HepG2 (cell line): ENCODE results near the gene COMMD7. TPM values are rescaled to one million over a fixed set of nuclear protein-coding genes. Genes with fewer than 3 reads are reported as not detected.

Experiments
- EEA1 ChIP-seq: sonication (generic); formaldehyde crosslinking; IDR thresholded peaks from 2 replicates; pipeline ENCODE4 v1.5.1; 2020; ENCODE audit warnings: mild to moderate bottlenecking, missing genetic modification reagents, borderline replicate concordance
- GPN1 ChIP-seq: sonication (generic); formaldehyde crosslinking; IDR thresholded peaks from 2 replicates; pipeline ENCODE4 v1.5.1; 2020; ENCODE audit warnings: missing genetic modification reagents, borderline replicate concordance
- HNRNPL ChIP-seq: fragments of 200-400 bp; formaldehyde crosslinking; IDR thresholded peaks from 2 replicates; pipeline ENCODE4 v1.6.1; 2017; ENCODE audit warnings: mild to moderate bottlenecking, low read depth, low read length
- MTF1 ChIP-seq: sonication (generic); formaldehyde crosslinking; IDR thresholded peaks from 2 replicates; pipeline ENCODE4 v1.5.0; 2020; ENCODE audit warnings: missing genetic modification reagents
- NR2F1 ChIP-seq, 2 experiments: fragments of 450-650 bp in 1 of 2; formaldehyde crosslinking in 1 of 2; IDR thresholded peaks; 2 replicates each; pipeline versions ENCODE4 v1.5.0 to v1.6.1; 2016 to 2020; ENCODE audit warnings: mild to moderate bottlenecking in 1 of 2, missing compliant biosample characterization in 1 of 2, missing genetic modification reagents in 1 of 2, moderate library complexity in 1 of 2
- SRSF4 ChIP-seq: fragments of 200-400 bp; formaldehyde crosslinking; IDR thresholded peaks from one replicate; pipeline ENCODE4 v1.6.1; 2018; ENCODE audit warnings: mild to moderate bottlenecking, low read depth, low read length, moderate library complexity; ENCODE audit not compliant: poor library complexity, severe bottlenecking
- ZIK1 ChIP-seq: sonication (generic); formaldehyde crosslinking; IDR thresholded peaks from 2 replicates; pipeline ENCODE4 v1.5.0; 2020; ENCODE audit warnings: mild to moderate bottlenecking, low read depth, missing genetic modification reagents, borderline replicate concordance
- ZNF326 ChIP-seq: sonication (generic); formaldehyde crosslinking; IDR thresholded peaks from 2 replicates; pipeline ENCODE4 v1.4.0; 2020; ENCODE audit warnings: missing genetic modification reagents, borderline replicate concordance
- ZNF367 ChIP-seq: sonication (generic); formaldehyde crosslinking; IDR thresholded peaks from 2 replicates; pipeline ENCODE4 v1.4.0; 2020; ENCODE audit warnings: missing genetic modification reagents, borderline replicate concordance
- ZNF564 ChIP-seq: sonication (generic); formaldehyde crosslinking; IDR thresholded peaks from 2 replicates; pipeline ENCODE4 v1.8.1; 2023; ENCODE audit warnings: mild to moderate bottlenecking, missing genetic modification reagents
- ZNF644 ChIP-seq: IDR thresholded peaks from 2 replicates; pipeline ENCODE4 v1.6.1; 2016; ENCODE audit warnings: low read depth
- ZNF772 ChIP-seq: sonication (generic); formaldehyde crosslinking; IDR thresholded peaks from 2 replicates; pipeline ENCODE4 v1.5.0; 2020; ENCODE audit warnings: mild to moderate bottlenecking, missing genetic modification reagents
- ZNF83 ChIP-seq: sonication (generic); formaldehyde crosslinking; IDR thresholded peaks from 2 replicates; pipeline ENCODE4 v1.4.0; 2020; ENCODE audit warnings: missing genetic modification reagents, mild to moderate bottlenecking, borderline replicate concordance
- polyA plus RNA-seq, 8 experiments: library from polyadenylated mRNA; depleted of rRNA in 3 of 8; stranded (reverse) in 7 of 8; unstranded in 1 of 8; fragments of >200 nt; fragmentation: Illumina TruSeq in 4 of 8; extraction: Trizol in 4 of 8; gene quantifications; 2 replicates each; pipeline versions ENCODE4 v1.2.1 to v1.2.3, GENCODE V29; 2011 to 2016; ENCODE audit warnings: low read depth in 4 of 8, missing spikeins in 1 of 8, mixed read lengths in 1 of 8; ENCODE audit not compliant: insufficient read depth in 1 of 8
- total RNA-seq, 5 experiments: library from RNA; depleted of rRNA; stranded (reverse); fragments of >200 nt; fragmentation: Illumina TruSeq; extraction: Trizol; gene quantifications; 2 replicates each; pipeline ENCODE4 v1.2.3, GENCODE V29; 2016; ENCODE audit warnings: low read depth in 1 of 5
- TF ChIP-seq, protein P1 (sequence below): sonication (generic); formaldehyde crosslinking; IDR thresholded peaks from 2 replicates; pipeline ENCODE4 v1.4.0; 2020; ENCODE audit warnings: mild to moderate bottlenecking, missing genetic modification reagents
- TF ChIP-seq, protein P2 (sequence below): sonication (generic); formaldehyde crosslinking; IDR thresholded peaks from 2 replicates; pipeline ENCODE4 v1.5.0; 2020; ENCODE audit warnings: missing genetic modification reagents, mild to moderate bottlenecking, borderline replicate concordance
- TF ChIP-seq, protein P3 (sequence below): sonication (generic); formaldehyde crosslinking; IDR thresholded peaks from 2 replicates; pipeline ENCODE4 v1.4.0; 2020; ENCODE audit warnings: missing genetic modification reagents, borderline replicate concordance

COMMD7 gene
- total and polyA plus RNA-seq, 2 of the 13 experiments (the other 11 are each of a cell fraction or from before 2014, with no cell fraction given) = 42.1 to 53.3 TPM

DNA sequence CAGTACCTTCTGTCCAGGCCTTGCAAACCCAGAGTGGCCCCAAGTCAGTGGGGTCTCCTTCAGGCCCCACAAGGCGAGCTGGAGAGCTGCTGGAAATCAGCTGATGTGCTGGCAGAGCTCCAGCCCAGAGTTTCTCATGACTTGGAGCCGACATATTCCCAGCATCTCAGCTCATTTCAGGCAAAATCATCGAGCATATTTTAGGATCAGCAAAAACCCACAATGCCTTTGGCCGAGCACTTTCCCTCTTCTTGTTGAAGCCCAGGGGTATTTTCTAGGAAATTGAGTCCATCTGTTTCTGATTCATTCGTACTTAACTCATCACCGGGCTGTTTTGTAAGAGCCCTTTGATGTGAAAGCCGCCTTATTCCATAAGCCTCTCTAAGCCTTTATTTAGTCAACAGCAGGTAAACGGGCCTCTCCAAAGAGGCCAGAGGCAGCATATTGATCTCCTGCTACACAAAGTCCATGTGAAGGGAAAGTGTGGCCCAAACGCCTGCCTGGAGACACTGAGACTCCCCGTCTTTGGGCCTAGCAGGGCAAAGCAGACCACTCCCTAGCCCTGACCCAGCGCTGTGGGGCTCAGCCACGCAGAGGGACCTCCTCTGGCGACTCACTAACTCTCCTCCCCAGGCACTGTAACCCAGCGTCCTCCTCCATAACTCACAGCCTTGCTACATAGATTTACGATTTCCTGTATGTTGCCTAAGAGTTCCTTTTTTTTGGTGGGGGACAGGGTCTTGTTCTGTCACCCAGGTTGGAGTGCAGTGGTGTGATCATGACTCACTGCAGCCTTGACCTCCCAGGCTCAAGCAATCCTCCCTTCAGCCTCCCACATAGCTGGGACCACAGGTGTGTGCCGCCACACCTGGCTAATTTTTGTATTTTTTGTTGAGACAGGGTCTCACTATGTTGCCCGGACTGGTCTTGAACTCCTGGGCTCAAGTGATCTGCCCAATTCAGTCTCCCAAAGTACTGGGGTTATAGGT, 57.4 kb downstream of the COMMD7 start (continued):
- TF ChIP-seq ZNF644 (CRISPR knock-in tag) (peak; percentile 84), GPN1 (CRISPR knock-in tag) (peak; percentile 15; the same call in 1 of the 2 replicates), EEA1 (CRISPR knock-in tag) (no peak), SRSF4 (no peak), ZNF772 (CRISPR knock-in tag) (peak; percentile 92), ZNF83 (CRISPR knock-in tag) (no peak; the same call in 1 of the 2 replicates), ZNF564 (CRISPR knock-in tag) (no peak; the same call in 1 of the 2 replicates), ZNF326 (CRISPR knock-in tag) (no peak), MTF1 (CRISPR knock-in tag) (peak; percentile 16; the same call in 1 of the 2 replicates), NR2F1 (CRISPR knock-in tag; IDR thresholded peaks at IDR 0.05) (peak; percentile 53 to 82; a peak in 3 of 4 replicates), ZIK1 (no peak; the same call in 1 of the 2 replicates), HNRNPL (no peak), ZNF367 (CRISPR knock-in tag) (no peak)
- TF ChIP-seq, protein P1, sequence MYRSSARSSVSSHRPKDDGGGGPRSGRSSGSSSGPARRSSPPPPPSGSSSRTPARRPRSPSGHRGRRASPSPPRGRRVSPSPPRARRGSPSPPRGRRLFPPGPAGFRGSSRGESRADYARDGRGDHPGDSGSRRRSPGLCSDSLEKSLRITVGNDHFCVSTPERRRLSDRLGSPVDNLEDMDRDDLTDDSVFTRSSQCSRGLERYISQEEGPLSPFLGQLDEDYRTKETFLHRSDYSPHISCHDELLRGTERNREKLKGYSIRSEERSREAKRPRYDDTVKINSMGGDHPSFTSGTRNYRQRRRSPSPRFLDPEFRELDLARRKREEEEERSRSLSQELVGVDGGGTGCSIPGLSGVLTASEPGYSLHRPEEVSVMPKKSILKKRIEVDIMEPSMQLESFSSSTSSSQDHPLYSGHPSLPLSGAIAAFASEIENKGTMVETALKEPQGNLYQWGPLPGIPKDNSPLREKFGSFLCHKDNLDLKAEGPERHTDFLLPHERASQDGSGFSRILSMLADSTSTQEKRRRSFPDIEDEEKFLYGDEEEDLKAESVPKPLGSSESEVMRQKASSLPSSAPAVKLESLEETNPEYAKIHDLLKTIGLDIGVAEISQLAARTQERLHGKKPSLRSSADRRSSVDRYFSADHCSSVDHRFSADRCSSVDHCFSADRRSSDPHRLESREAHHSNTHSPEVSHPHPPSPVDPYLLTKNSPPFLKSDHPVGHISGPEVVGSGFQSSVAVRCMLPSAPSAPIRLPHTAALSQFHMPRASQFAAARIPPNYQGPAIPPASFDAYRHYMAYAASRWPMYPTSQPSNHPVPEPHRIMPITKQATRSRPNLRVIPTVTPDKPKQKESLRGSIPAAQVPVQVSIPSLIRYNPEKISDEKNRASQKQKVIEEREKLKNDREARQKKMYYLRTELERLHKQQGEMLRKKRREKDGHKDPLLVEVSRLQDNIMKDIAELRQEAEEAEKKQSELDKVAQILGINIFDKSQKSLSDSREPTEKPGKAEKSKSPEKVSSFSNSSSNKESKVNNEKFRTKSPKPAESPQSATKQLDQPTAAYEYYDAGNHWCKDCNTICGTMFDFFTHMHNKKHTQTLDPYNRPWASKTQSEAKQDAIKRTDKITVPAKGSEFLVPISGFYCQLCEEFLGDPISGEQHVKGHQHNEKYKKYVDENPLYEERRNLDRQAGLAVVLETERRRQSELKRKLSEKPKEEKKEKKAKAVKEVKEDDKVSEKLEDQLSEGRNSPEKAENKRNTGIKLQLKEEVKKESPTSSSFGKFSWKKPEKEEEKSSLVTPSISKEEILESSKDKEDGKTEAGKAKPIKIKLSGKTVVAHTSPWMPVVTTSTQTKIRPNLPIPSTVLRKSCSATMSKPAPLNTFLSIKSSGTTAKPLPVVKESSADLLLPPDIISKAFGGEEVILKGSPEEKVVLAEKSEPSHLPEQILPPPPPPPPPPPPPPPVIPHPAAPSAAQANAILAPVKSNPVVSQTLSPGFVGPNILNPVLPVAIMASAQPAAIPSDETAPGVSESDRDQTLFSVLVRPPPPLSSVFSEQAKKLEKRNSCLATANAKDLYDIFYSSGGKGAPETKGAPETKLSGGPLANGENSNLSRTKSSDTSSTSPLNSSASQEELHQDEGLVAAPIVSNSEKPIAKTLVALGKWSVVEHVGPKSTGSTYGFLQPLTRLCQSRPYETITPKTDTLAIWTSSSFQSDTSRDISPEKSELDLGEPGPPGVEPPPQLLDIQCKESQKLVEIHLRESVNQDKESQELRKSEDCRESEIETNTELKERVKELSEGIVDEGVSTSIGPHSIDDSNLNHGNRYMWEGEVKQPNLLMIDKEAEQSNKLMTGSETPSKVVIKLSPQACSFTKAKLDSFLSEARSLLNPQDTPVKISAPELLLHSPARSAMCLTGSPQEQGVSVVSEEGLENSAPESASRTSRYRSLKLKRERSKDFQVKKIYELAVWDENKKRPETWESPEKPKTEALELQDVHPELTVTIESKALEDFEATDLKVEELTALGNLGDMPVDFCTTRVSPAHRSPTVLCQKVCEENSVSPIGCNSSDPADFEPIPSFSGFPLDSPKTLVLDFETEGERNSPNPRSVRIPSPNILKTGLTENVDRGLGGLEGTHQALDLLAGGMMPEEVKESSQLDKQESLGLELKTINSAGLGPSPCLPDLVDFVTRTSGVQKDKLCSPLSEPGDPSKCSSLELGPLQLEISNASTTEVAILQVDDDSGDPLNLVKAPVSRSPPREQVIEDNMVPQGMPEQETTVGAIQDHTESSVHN (CRISPR knock-in tag) = peak; percentile 91
- TF ChIP-seq, protein P2, sequence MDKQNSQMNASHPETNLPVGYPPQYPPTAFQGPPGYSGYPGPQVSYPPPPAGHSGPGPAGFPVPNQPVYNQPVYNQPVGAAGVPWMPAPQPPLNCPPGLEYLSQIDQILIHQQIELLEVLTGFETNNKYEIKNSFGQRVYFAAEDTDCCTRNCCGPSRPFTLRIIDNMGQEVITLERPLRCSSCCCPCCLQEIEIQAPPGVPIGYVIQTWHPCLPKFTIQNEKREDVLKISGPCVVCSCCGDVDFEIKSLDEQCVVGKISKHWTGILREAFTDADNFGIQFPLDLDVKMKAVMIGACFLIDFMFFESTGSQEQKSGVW = no peak
- TF ChIP-seq, protein P3, sequence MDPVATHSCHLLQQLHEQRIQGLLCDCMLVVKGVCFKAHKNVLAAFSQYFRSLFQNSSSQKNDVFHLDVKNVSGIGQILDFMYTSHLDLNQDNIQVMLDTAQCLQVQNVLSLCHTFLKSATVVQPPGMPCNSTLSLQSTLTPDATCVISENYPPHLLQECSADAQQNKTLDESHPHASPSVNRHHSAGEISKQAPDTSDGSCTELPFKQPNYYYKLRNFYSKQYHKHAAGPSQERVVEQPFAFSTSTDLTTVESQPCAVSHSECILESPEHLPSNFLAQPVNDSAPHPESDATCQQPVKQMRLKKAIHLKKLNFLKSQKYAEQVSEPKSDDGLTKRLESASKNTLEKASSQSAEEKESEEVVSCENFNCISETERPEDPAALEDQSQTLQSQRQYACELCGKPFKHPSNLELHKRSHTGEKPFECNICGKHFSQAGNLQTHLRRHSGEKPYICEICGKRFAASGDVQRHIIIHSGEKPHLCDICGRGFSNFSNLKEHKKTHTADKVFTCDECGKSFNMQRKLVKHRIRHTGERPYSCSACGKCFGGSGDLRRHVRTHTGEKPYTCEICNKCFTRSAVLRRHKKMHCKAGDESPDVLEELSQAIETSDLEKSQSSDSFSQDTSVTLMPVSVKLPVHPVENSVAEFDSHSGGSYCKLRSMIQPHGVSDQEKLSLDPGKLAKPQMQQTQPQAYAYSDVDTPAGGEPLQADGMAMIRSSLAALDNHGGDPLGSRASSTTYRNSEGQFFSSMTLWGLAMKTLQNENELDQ (CRISPR knock-in tag) = 0 out of 2 replicates have a peak, but pooled peaks have one; percentile 24
